IPS DF 6.9 (cell line): ENCODE results near the gene CNOT1.

Experiments used
- DNase-seq: peaks from one replicate; pipeline ENCODE4 v3.0.0-alpha.2; 2013; ENCODE audit warnings: low read depth, low spot score
- H3K27ac ChIP-seq: one replicate; pipeline ENCODE4 v1.5.1; 2013; ENCODE audit warnings: low read length, control low read depth
- H3K27me3 ChIP-seq: 2 replicates; pipeline ENCODE4 v1.6.1; 2013; ENCODE audit warnings: mild to moderate bottlenecking, low read length; ENCODE audit not compliant: control insufficient read depth, insufficient read depth
- H3K36me3 ChIP-seq: 2 replicates; pipeline ENCODE4 v1.6.1; 2013; ENCODE audit warnings: low read length; ENCODE audit not compliant: control insufficient read depth, insufficient read depth
- H3K4me1 ChIP-seq: 2 replicates; pipeline ENCODE4 v1.6.1; 2013; ENCODE audit warnings: low read length; ENCODE audit not compliant: control insufficient read depth, insufficient read depth
- H3K4me3 ChIP-seq: 2 replicates; pipeline ENCODE4 v1.5.1; 2013; ENCODE audit warnings: mild to moderate bottlenecking, low read length
- H3K9me3 ChIP-seq: 2 replicates; pipeline ENCODE4 v1.6.1; 2013; ENCODE audit warnings: low read length, inconsistent platforms; ENCODE audit not compliant: control insufficient read depth, insufficient read depth
- WGBS: extraction: QIAGEN DNeasy Blood & Tissue Kit; methylation state at CpG from one replicate; pipeline ENCODE4 v1.1.7; 2013; ENCODE audit warnings: mixed read lengths, missing lambda C conversion rate; ENCODE audit not compliant: insufficient read length, insufficient coverage; 5-methylcytosine and 5-hydroxymethylcytosine counted together

CNOT1 gene

GRCh38 chr16:58543685-58544084 is 85.9 kb downstream of the CNOT1 start:
- Histone ChIP-seq H3K36me3 (peaks cover 30% of the 10 kb centered on the region), H3K9me3 (no peaks in the 10 kb centered on the region), H3K4me1 (no peaks in the 10 kb centered on the region), H3K27ac (no peak overlapping the region), H3K4me3 (no peak overlapping the region), H3K27me3 (0 out of 2 replicates have a peak, but pooled peaks cover 2% of the 10 kb centered on the region)
- WGBS, result no CpG with 5 or more reads among the region's 8 CpGs
- DNase-seq, result no peak

- H3K36me3 ChIP-seq, result peaks cover 39% of the 10 kb centered on the region
Measured at GRCh38 chr16:58542291-58542690, 87.3 kb downstream of the CNOT1 start.

GRCh38 chr16:58541711-58542110 is 87.9 kb downstream of the CNOT1 start:
- peaks cover 45% of the 10 kb centered on the region for H3K36me3 ChIP-seq
- H3K4me3 ChIP-seq, result no peak overlapping the region
- 0 out of 2 replicates have a peak, but pooled peaks cover 2% of the 10 kb centered on the region for H3K27me3 ChIP-seq
- no peaks in the 10 kb centered on the region for H3K4me1 ChIP-seq
- H3K27ac ChIP-seq, result no peak overlapping the region
- no peak for DNase-seq
- H3K9me3 ChIP-seq, result no peaks in the 10 kb centered on the region
- WGBS, result no CpG with 5 or more reads among the region's 2 CpGs

More at GRCh38 chr16:58542291-58542690, 87.3 kb downstream of the CNOT1 start:
- Histone ChIP-seq H3K9me3 (no peaks in the 10 kb centered on the region), H3K4me3 (no peak overlapping the region), H3K4me1 (no peaks in the 10 kb centered on the region), H3K27ac (no peak overlapping the region), H3K27me3 (0 out of 2 replicates have a peak, but pooled peaks cover 2% of the 10 kb centered on the region)
- DNase-seq, result no peak
- WGBS, result no CpG with 5 or more reads among the region's 1 CpG

GRCh38 chr16:58537124-58537906 is 92.3 kb downstream of the CNOT1 start:
- peaks cover 43% of the 10 kb centered on the region for H3K36me3 ChIP-seq
- no peaks in the 10 kb centered on the region for H3K27me3 ChIP-seq
- no peak overlapping the region for H3K4me3 ChIP-seq
- no peaks in the 10 kb centered on the region for H3K4me1 ChIP-seq
- no peaks in the 10 kb centered on the region for H3K9me3 ChIP-seq
- no peak overlapping the region for H3K27ac ChIP-seq
- no CpG with 5 or more reads among the region's 10 CpGs for WGBS
- no peak for DNase-seq

- DNase-seq, result no peak
- WGBS, result no CpG with 5 or more reads among the region's 5 CpGs
- Histone ChIP-seq H3K9me3 (no peaks in the 10 kb centered on the region), H3K27me3 (no peaks in the 10 kb centered on the region), H3K4me1 (no peaks in the 10 kb centered on the region), H3K4me3 (no peak overlapping the region), H3K36me3 (peaks cover 43% of the 10 kb centered on the region), H3K27ac (no peak overlapping the region)
Measured at GRCh38 chr16:58536278-58536677, 93.3 kb downstream of the CNOT1 start.

- no peak overlapping the region for H3K27ac ChIP-seq
- H3K36me3 ChIP-seq, result peaks cover 48% of the 10 kb centered on the region
- no peak for DNase-seq
- no peak overlapping the region for H3K4me3 ChIP-seq
- no peaks in the 10 kb centered on the region for H3K27me3 ChIP-seq
- no peaks in the 10 kb centered on the region; the same call in 1 of the 2 replicates for H3K4me1 ChIP-seq
- H3K9me3 ChIP-seq, result no peaks in the 10 kb centered on the region
- WGBS, result no CpG with 5 or more reads among the region's 3 CpGs
Measured at GRCh38 chr16:58535100-58535499, 94.5 kb downstream of the CNOT1 start.

GRCh38 chr16:58533751-58534470 is 95.7 kb downstream of the CNOT1 start:
- H3K27me3 ChIP-seq, result no peaks in the 10 kb centered on the region
- DNase-seq, result no peak
- no peak overlapping the region for H3K27ac ChIP-seq
- WGBS, result no CpG with 5 or more reads among the region's 14 CpGs
- H3K36me3 ChIP-seq, result peaks cover 48% of the 10 kb centered on the region
- H3K4me3 ChIP-seq, result no peak overlapping the region
- no peaks in the 10 kb centered on the region for H3K9me3 ChIP-seq
- no peaks in the 10 kb centered on the region; the same call in 1 of the 2 replicates for H3K4me1 ChIP-seq

GRCh38 chr16:58532414-58532813 is 97.2 kb downstream of the CNOT1 start:
- Histone ChIP-seq H3K27ac (no peak overlapping the region), H3K36me3 (peaks cover 37% of the 10 kb centered on the region), H3K9me3 (no peaks in the 10 kb centered on the region), H3K4me3 (no peak overlapping the region), H3K4me1 (no peaks in the 10 kb centered on the region; the same call in 1 of the 2 replicates), H3K27me3 (no peaks in the 10 kb centered on the region)
- no CpG with 5 or more reads among the region's 3 CpGs for WGBS
- no peak for DNase-seq

- no peak for DNase-seq
- no peaks in the 10 kb centered on the region for H3K27me3 ChIP-seq
- no CpG with 5 or more reads among the region's 5 CpGs for WGBS
- peaks cover 30% of the 10 kb centered on the region; the same call in 1 of the 2 replicates for H3K36me3 ChIP-seq
- no peaks in the 10 kb centered on the region for H3K9me3 ChIP-seq
- no peaks in the 10 kb centered on the region; the same call in 1 of the 2 replicates for H3K4me1 ChIP-seq
- H3K4me3 ChIP-seq, result no peak overlapping the region
- H3K27ac ChIP-seq, result no peak overlapping the region
Measured at GRCh38 chr16:58530179-58530578, 99.4 kb downstream of the CNOT1 start.

GRCh38 chr16:58519707-58520106 is 109.9 kb downstream of the CNOT1 start:
- peaks cover 2% of the 10 kb centered on the region; the same call in 1 of the 2 replicates for H3K4me1 ChIP-seq
- no peaks in the 10 kb centered on the region for H3K27me3 ChIP-seq
- no peaks in the 10 kb centered on the region for H3K9me3 ChIP-seq
- H3K27ac ChIP-seq, result no peak overlapping the region
- H3K36me3 ChIP-seq, result peaks cover 11% of the 10 kb centered on the region; the same call in 1 of the 2 replicates
- DNase-seq, result no peak
- H3K4me3 ChIP-seq, result no peak overlapping the region
